Fibroblast of villous mesenchyme (primary cell): ENCODE data around the gene CAMSAP1. TPM values are rescaled to one million over a fixed set of nuclear protein-coding genes. Genes with fewer than 3 reads are reported as not detected.

Experiments
- DNase-seq: peaks from one replicate; pipeline ENCODE4 v3.0.0-alpha.2; 2010; ENCODE audit warnings: low read depth
- H3K4me3 ChIP-seq: 2 replicates; pipeline ENCODE4 v1.5.1; 2011; ENCODE audit warnings: low read depth, mild to moderate bottlenecking, low read length
- CTCF ChIP-seq: IDR thresholded peaks from 2 replicates; pipeline ENCODE4 v1.5.1; 2012; ENCODE audit warnings: low read depth, mild to moderate bottlenecking, low read length; ENCODE audit not compliant: insufficient read depth
- total RNA-seq: library from RNA; depleted of rRNA; stranded (reverse); fragments of >200 nt; gene quantifications from 2 replicates; pipeline ENCODE4 v1.2.3, GENCODE V29; 2012

The CAMSAP1 gene
- total RNA-seq, 1 donor, result 23.7 TPM

GRCh38 chr9:135826188-135826545, 81.2 kb downstream of the CAMSAP1 start:
- H3K4me3 ChIP-seq, result no peak overlapping the region
- TF ChIP-seq CTCF, result no peak
- DNase-seq, result no peak

- TF ChIP-seq CTCF, result no peak
- DNase-seq, result no peak
- H3K4me3 ChIP-seq, result no peak overlapping the region
Observed at GRCh38 chr9:135825435-135826187, 81.7 kb downstream of the CAMSAP1 start.

GRCh38 chr9:135823036-135823435, 84.3 kb downstream of the CAMSAP1 start:
- no peak for DNase-seq
- H3K4me3 ChIP-seq, result no peak overlapping the region
- no peak for TF ChIP-seq CTCF

- TF ChIP-seq CTCF, result no peak
Observed at GRCh38 chr9:135822374-135822755, 85.0 kb downstream of the CAMSAP1 start.

GRCh38 chr9:135821733-135822373, 85.5 kb downstream of the CAMSAP1 start:
- TF ChIP-seq CTCF, result no peak
- H3K4me3 ChIP-seq, result no peak overlapping the region
- DNase-seq, result no peak

More at GRCh38 chr9:135822374-135822755, 85.0 kb downstream of the CAMSAP1 start:
- no peak overlapping the region for H3K4me3 ChIP-seq
- no peak for DNase-seq

GRCh38 chr9:135821116-135821515, 86.2 kb downstream of the CAMSAP1 start:
- H3K4me3 ChIP-seq, result no peak overlapping the region
- DNase-seq, result no peak
- TF ChIP-seq CTCF, result no peak
